DND-41 (cell line): Measurements from ENCODE around the gene TPO.

Experiments
- ATAC-seq: fragments of 200-7000 bp; cut with Tn5 transposase; 3 replicates; pipeline ENCODE4 v1.9.1; 2021; ENCODE audit warnings: low read depth; ENCODE audit not compliant: insufficient read depth
- DNase-seq: peaks from one replicate; pipeline ENCODE4 v3.0.0-alpha.2; 2020
- H2AFZ ChIP-seq: 2 replicates; pipeline ENCODE4 v1.6.0; 2012; ENCODE audit warnings: low read depth, low read length
- H3K27ac ChIP-seq: 2 replicates; pipeline ENCODE4 v1.5.1; 2012; ENCODE audit warnings: low read length, inconsistent platforms
- H3K27me3 ChIP-seq: fragments of 200-600 bp; sonication (generic); 2 replicates; pipeline ENCODE4 v1.6.0; 2012; ENCODE audit warnings: low read length, mild to moderate bottlenecking, inconsistent platforms; ENCODE audit not compliant: insufficient read depth, poor library complexity
- H3K36me3 ChIP-seq: 2 replicates; pipeline ENCODE4 v1.5.1; 2012; ENCODE audit warnings: low read length, inconsistent platforms; ENCODE audit not compliant: insufficient read depth
- H3K4me1 ChIP-seq: 2 replicates; pipeline ENCODE4 v1.5.1; 2012; ENCODE audit warnings: mild to moderate bottlenecking, low read length; ENCODE audit not compliant: insufficient read depth
- H3K4me2 ChIP-seq: 2 replicates; pipeline ENCODE4 v1.6.0; 2012; ENCODE audit warnings: mild to moderate bottlenecking, moderate library complexity, low read length, inconsistent platforms; ENCODE audit not compliant: insufficient read depth
- H3K4me3 ChIP-seq, 2 experiments: fragments of 200-600 bp in 1 of 2; shearing (Covaris generic) in 1 of 2; 2 replicates each; pipeline ENCODE4 v1.5.1; 2012 to 2016; ENCODE audit warnings: inconsistent platforms in 2 of 2, low read length in 2 of 2, mild to moderate bottlenecking in 2 of 2, low read depth in 1 of 2, moderate library complexity in 1 of 2
- H3K79me2 ChIP-seq: 2 replicates; pipeline ENCODE4 v1.6.0; 2012; ENCODE audit warnings: low read length, inconsistent platforms; ENCODE audit not compliant: insufficient read depth
- H3K9ac ChIP-seq: 2 replicates; pipeline ENCODE4 v1.6.0; 2012; ENCODE audit warnings: low read depth, mild to moderate bottlenecking, inconsistent platforms, low read length, moderate library complexity
- H3K9me3 ChIP-seq: 2 replicates; pipeline ENCODE4 v1.5.1; 2012; ENCODE audit warnings: low read length, moderate library complexity, mild to moderate bottlenecking, inconsistent platforms; ENCODE audit not compliant: insufficient read depth, severe bottlenecking
- H4K20me1 ChIP-seq: 2 replicates; pipeline ENCODE4 v1.6.0; 2012; ENCODE audit warnings: low read length; ENCODE audit not compliant: insufficient read depth
- CTCF ChIP-seq: IDR thresholded peaks from 2 replicates; pipeline ENCODE4 v1.5.1; 2012; ENCODE audit warnings: borderline replicate concordance, low read length, moderate library complexity, mild to moderate bottlenecking; ENCODE audit not compliant: poor library complexity, severe bottlenecking; ENCODE audit errors: extremely low read depth
- EZH2 ChIP-seq: IDR thresholded peaks from 3 replicates; pipeline ENCODE4 v1.6.1; 2012; ENCODE audit warnings: borderline replicate concordance, low read depth, mild to moderate bottlenecking, moderate library complexity, low read length, inconsistent platforms; ENCODE audit not compliant: severe bottlenecking

The TPO gene

GRCh38 chr2:1472350-1472749 is 59.1 kb downstream of the TPO start:
- Histone ChIP-seq H3K9ac (no peak overlapping the region), H3K36me3 (no peaks in the 10 kb centered on the region), H4K20me1 (no peaks in the 10 kb centered on the region), H3K9me3 (no peaks in the 10 kb centered on the region), H3K4me1 (no peaks in the 10 kb centered on the region), H3K4me3 (no peak overlapping the region), H3K27ac (no peak overlapping the region), H3K79me2 (no peaks in the 10 kb centered on the region), H3K27me3 (no peaks in the 10 kb centered on the region), H3K4me2 (no peak overlapping the region), H2AFZ (no peak overlapping the region)
- DNase-seq (no peak), ATAC-seq (no peak)
- no peak for TF ChIP-seq EZH2
- no peak for TF ChIP-seq CTCF

- DNase-seq, result no peak
- H3K4me2 ChIP-seq, result no peak overlapping the region
- H3K9ac ChIP-seq, result no peak overlapping the region
- no peak overlapping the region for H3K4me3 ChIP-seq
- H3K27me3 ChIP-seq, result no peaks in the 10 kb centered on the region
- no peak for TF ChIP-seq EZH2
- TF ChIP-seq CTCF, result no peak
- H2AFZ ChIP-seq, result no peak overlapping the region
- H3K79me2 ChIP-seq, result no peaks in the 10 kb centered on the region
- H3K36me3 ChIP-seq, result no peaks in the 10 kb centered on the region
- no peaks in the 10 kb centered on the region for H3K4me1 ChIP-seq
- no peaks in the 10 kb centered on the region for H3K9me3 ChIP-seq
- H4K20me1 ChIP-seq, result no peaks in the 10 kb centered on the region
- ATAC-seq, result no peak
- no peak overlapping the region for H3K27ac ChIP-seq
Measured at GRCh38 chr2:1476617-1477195, 63.4 kb downstream of the TPO start.

- H3K4me1 ChIP-seq, result no peaks in the 10 kb centered on the region
- no peak overlapping the region for H3K27ac ChIP-seq
- H2AFZ ChIP-seq, result no peak overlapping the region
- no peaks in the 10 kb centered on the region for H3K79me2 ChIP-seq
- H3K4me3 ChIP-seq, result no peak overlapping the region
- peak; percentile 0 for DNase-seq
- no peaks in the 10 kb centered on the region for H3K27me3 ChIP-seq
- no peaks in the 10 kb centered on the region for H4K20me1 ChIP-seq
- H3K4me2 ChIP-seq, result no peak overlapping the region
- no peak for TF ChIP-seq EZH2
- no peak for TF ChIP-seq CTCF
- no peak for ATAC-seq
- no peaks in the 10 kb centered on the region for H3K36me3 ChIP-seq
- H3K9me3 ChIP-seq, result no peaks in the 10 kb centered on the region
- no peak overlapping the region for H3K9ac ChIP-seq
Measured at GRCh38 chr2:1477196-1478040, 64.2 kb downstream of the TPO start.
